Measurements from ENCODE around the gene EID3. TPM values are rescaled to one million over a fixed set of nuclear protein-coding genes. Genes with fewer than 3 reads are reported as not detected.
A peak's percentile ranks its signal among the peaks of the same experiment; 100 is the strongest.
"Not testable (repeated sequence)": the region's sequence is repeated elsewhere in the genome, so short reads cannot be mapped to it uniquely, and the experiment has no call there.

Gene EID3
- 1 to 10 TPM; 2.0 to 4.3 (median 2.4) TPM for polyA plus RNA-seq (ENCODE audit: insufficient read length in 10 of 10)
- long read RNA-seq, donor 1, partial matches to known transcripts: 0 of 1 reads
- long read RNA-seq, donor 1, other reads (novel, unspliced or antisense): 0 of 1 reads
- long read RNA-seq, donor 2, partial matches to known transcripts: 0 of 3 reads
- long read RNA-seq, donor 2, other reads (novel, unspliced or antisense): 0 of 3 reads
- long read RNA-seq, donor 3: 0 reads
- long read RNA-seq, donor 4, partial matches to known transcripts: 0 of 3 reads
- long read RNA-seq, donor 4, other reads (novel, unspliced or antisense): 0 of 3 reads
- long read RNA-seq, donor 5, partial matches to known transcripts: 0 of 2 reads
- long read RNA-seq, donor 5, other reads (novel, unspliced or antisense): 0 of 2 reads
- long read RNA-seq, donor 6, partial matches to known transcripts: 0 of 2 reads
- long read RNA-seq, donor 6, other reads (novel, unspliced or antisense): 0 of 2 reads
- long read RNA-seq, donor 7, partial matches to known transcripts: 0 of 1 reads
- long read RNA-seq, donor 7, other reads (novel, unspliced or antisense): 0 of 1 reads
- long read RNA-seq, donor 8, partial matches to known transcripts: 0 of 1 reads
- long read RNA-seq, donor 8, other reads (novel, unspliced or antisense): 0 of 1 reads
- long read RNA-seq, donor 9: 0 reads

DNA sequence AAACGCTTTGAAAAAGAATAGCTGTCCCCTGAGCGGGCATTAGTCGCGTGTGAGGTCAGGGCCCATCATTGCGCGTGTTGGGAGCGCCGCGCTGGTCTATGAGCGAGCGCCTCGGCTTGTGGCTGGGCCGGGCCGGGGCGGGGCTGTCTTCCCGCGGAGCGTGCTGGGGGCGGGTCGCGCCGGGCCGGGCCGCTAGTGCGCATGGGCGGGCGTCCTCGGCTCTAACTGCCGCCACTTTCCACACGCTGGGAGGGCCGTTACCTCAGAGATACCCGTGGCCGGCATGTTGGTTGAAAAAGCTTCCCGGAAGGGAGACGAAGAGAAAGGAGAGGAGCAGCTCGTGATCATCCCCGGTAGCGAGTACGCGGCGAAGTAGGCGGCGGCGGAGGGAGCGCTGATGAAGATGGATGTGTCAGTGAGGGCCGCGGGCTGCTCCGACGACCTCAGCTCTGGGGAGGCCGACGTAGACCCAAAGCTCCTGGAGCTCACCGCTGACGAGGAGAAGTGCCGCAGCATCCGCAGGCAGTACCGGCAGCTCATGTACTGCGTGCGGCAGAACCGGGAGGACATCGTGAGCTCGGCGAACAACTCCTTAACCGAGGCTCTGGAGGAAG is at the start of gene EID3:
Gene EID3, plus strand, starts transcription at position 202 of the 614 bp plus-strand sequence. Its CDS starts 196 bp downstream, at position 398.
- DNase-seq: peak; percentile 83 to 96 (median 91)

DNA sequence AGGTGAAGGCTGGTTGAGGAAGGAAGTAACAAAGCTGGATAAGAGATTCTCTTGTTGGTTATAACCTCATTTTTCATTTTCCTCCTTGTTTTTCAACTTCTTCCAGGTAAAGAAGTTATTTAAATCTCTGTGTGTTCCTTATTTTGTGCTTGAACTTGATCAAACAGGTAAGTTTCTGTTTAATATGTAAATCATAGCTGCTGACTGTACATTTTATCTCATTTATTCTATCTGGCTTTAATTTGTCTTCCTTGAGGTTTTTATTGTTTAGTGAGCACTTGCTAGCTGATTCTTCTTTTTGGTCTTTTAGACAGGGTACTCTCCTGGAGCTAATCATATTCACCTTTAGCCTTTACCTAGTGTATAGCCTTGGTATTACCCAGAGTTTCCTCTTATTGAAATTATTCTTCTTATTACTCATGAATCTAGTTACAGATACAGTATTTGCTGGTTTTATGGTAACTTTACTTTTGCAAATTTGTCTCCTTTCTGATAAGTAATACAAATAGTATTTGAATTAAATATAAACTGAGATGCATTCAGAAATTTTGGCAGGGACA is 45.5 kb upstream of the EID3 start:
- no peak for DNase-seq

GRCh38 chr12:104258476-104259067 is 45.0 kb upstream of the EID3 start:
- DNase-seq: no peak

GRCh38 chr12:104263026-104263425 is 40.5 kb upstream of the EID3 start:
- DNase-seq: no peak

GRCh38 chr12:104263580-104264358 is 39.8 kb upstream of the EID3 start:
- peak in 2 of 3 donors; percentile 22 to 35 for DNase-seq

DNA sequence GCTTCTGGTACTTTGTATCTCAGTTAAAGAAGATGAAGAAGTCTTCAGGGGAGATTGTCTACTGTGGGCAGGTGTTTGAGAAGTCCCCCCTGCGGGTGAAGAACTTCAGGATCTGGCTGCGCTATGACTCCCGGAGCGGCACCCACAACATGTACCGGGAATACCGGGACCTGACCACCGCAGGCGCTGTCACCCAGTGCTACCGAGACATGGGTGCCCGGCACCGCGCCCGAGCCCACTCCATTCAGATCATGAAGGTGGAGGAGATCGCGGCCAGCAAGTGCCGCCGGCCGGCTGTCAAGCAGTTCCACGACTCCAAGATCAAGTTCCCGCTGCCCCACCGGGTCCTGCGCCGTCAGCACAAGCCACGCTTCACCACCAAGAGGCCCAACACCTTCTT is 38.1 kb upstream of the EID3 start:
- DNase-seq: not testable (repeated sequence)

DNA sequence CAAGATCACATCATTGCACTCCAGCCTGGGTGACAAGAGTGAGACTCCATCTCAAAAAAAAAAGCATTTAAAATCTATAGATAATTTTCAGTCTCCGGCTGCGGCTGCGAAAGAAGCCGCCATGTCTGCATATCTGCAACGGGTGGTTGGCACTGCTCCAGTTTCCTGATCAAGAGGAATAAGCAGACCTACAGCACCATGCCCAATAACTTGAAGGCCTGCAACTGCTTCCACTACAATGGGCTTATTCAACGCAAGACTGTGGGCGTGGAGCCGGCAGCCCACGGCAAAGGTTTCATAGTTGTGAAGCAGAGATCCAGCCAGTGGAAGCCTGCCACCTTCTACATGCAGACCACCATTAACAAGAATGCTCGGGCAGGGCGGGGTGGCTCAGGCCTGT is 30.6 kb upstream of the EID3 start:
- no peak for DNase-seq

DNA sequence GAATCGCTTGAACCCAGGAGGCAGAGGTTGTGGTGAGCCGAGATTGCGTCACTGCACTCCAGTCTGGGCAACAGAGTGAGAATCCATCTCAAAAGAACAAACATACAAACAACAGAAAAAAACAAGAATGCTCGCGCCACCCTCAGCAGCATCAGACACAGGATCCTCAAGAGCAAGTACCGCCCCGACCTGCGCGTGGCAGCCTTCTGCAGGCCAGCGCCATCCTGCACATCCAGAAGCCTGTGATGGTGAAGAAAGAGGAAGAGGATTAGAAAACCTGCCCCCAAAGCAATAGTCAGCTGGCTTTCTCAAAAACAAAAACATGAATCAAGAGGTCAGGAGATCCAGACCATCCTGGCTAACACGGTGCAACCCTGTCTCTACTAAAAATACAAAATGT is 30.0 kb upstream of the EID3 start:
- DNase-seq: no peak

DNA sequence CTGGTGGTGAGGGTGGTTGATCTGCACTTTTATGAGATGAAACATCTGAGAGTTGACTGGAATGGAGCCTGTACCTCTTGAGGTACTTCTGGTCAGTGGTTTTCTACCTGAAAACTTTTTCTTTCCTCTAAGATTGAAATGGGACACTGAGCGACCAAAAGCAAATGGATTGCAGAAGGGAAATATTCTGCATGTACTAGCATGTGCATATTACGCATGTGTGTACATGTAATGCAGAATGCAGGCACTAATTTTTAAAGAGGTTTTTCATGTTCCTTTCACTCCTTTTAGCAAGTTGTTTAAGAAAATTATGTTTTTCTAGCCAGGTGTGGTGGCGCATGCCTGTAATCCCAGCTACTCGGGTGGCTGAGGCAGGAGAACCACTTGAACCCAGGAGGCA is 28.7 kb upstream of the EID3 start:
- no peak for DNase-seq

GRCh38 chr12:104275689-104276088 is 27.9 kb upstream of the EID3 start:
- DNase-seq: no peak

DNA sequence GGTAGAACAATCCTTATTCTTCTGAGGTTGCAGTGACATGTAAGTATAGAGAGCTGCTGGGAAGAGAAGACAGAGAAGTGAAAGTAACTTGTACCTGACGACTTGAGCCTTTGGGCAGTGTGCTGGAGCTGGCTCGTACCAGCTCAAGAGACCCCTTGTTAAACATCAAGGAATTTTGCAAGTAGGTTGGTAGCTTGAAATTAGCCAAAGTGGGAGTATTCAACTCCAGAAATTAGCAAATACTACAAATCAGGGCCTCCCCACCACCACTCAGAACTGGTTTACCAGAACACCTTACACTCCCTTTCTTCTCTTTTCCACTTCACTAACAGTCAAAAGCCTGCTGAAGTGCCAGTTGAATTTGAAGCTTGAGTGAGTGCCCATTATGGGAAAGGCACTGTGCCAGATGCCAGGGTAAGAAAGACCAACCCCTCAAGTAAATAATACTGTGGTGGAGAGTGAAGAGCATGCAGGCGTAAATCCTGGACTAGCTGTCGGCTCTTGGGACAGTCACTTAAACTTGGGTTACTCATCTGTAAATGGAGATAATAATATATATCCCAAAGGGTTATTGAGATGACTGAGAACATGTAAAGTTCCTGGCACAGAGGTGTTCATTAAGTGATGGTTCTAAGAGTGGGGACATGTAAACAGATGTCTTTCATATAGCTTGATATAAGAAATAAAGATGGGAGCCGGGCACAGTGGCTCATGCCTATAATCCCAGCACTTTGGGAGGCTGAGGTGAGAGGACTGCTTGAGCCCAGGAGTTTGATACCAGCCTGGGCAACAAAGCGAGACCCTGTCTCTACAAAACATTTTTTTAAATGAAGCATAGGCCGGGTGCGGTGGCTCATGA is 27.0 kb upstream of the EID3 start:
- no peak for DNase-seq

DNA sequence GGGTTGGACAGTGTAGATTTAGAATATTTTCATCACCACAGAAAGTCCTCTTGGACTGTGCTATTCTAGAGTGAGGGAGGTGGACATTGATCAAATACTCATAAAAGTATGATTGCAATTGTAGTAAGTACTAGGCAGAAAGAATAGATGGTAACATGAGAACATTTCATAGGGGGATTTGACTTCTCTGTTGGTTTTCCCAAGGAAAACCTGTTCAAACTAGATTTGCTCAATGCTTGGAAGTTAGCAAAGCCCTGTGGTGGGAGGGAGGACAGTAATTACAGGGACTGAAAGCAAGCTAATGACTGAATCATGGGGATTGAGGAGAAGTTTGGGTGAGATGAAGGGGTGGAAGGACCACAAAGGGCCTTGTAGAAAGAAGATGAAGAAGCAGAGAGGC is 24.4 kb upstream of the EID3 start:
- DNase-seq: no peak

- no peak for DNase-seq
Observed at GRCh38 chr12:104280111-104280510, 23.4 kb upstream of the EID3 start.

GRCh38 chr12:104280717-104281458 is 22.7 kb upstream of the EID3 start:
- DNase-seq: peak in 1 of 3 donors; percentile 89

DNA sequence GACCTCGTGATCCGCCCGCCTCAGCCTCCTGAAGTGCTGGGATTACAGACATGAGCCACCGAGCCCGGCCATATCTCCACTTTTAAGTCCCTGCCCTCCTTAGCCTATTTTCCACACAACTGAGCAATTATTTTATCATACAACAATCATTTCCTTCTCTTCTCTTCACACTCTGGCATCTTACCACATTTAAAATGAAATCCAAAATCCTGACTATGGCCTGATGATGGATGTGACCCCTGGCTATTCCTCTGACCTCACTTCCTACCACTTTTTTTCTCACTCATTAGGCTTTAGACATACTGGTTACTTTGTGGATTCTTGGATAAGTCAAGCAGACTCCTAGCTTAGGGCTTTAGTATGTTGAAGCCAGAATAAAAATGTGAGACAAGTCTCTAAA is 21.9 kb upstream of the EID3 start:
- DNase-seq: no peak

GRCh38 chr12:104282109-104282508 is 21.4 kb upstream of the EID3 start:
- DNase-seq: no peak

- peak in 1 of 3 donors; percentile 14 for DNase-seq
Observed at GRCh38 chr12:104285740-104286515, 17.6 kb upstream of the EID3 start.

All from muscle of back (tissue), 13 donors.